ENCODE measurements around the gene RPLP2.

RPLP2 gene

GRCh38 chr11:779955-780532, 29.7 kb upstream of the RPLP2 start:
- H3K36me3 Mint-ChIP-seq (ENCODE audit: low read depth), result peaks cover 36% of the 10 kb centered on the region

DNA sequence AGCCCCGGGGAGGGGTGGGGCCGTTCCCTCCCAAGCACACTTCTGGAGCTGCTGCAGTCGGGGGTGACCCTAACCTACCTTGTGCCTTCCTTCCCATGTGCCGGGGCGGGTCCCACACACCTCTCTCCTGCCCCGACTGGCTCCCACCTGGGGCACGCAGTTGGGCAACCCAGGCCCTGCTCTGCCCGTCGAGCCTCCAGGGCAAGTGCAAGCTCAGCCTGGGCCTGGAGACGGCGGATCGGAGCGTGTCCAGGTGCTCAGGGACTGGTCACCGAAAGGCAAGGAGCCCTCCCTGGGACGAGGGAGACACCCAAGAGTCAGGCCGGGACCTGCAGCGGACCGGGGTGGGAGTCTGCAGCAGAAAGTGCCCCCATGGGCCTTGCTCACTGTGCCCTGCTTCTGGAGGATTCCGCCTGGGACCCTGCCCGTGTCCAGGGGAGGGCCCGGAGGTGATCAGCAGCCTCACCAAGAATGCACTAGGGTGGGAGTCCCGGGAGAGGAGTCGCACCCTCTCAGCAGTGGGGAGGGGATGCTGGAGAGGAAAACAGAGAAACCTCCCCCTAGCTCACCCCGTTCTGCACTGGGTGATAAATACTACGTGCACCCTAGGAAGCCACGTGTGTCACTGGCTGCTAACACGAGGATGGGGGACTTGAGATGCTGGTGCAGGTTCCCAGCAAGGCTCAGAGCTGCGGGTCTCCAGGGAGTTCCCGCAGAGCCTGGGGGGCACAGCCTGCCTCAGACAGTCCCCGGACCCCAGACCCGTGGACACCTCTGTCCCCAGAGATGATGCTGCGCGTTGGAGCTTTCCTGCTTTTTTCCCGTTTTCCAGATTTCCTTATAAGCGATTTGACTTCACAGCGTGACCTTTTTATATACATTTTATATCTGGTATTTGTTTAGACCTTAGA, 27.2 kb upstream of the RPLP2 start:
- intact Hi-C loops (cut with micrococcal nuclease), result no loop called here
- H3K27me3 Mint-ChIP-seq, result peaks cover 22% of the 10 kb centered on the region
- H3K9me3 Mint-ChIP-seq, result no peaks in the 10 kb centered on the region
- peaks cover 34% of the 10 kb centered on the region for H3K4me1 Mint-ChIP-seq (ENCODE audit: low read depth)
- no peak overlapping the region for H3K4me3 Mint-ChIP-seq
- peaks cover 28% of the 10 kb centered on the region for H3K36me3 Mint-ChIP-seq (ENCODE audit: low read depth)
- H3K27ac Mint-ChIP-seq, result no peak overlapping the region

More at GRCh38 chr11:779955-780532, 29.7 kb upstream of the RPLP2 start:
- Mint-ChIP-seq H3K27me3 (peaks cover 15% of the 10 kb centered on the region), H3K4me1 (ENCODE audit: low read depth) (peaks cover 52% of the 10 kb centered on the region), H3K9me3 (no peaks in the 10 kb centered on the region), H3K27ac (no peak overlapping the region), H3K4me3 (no peak overlapping the region)
- intact Hi-C loops (cut with micrococcal nuclease), result no loop called here

DNA sequence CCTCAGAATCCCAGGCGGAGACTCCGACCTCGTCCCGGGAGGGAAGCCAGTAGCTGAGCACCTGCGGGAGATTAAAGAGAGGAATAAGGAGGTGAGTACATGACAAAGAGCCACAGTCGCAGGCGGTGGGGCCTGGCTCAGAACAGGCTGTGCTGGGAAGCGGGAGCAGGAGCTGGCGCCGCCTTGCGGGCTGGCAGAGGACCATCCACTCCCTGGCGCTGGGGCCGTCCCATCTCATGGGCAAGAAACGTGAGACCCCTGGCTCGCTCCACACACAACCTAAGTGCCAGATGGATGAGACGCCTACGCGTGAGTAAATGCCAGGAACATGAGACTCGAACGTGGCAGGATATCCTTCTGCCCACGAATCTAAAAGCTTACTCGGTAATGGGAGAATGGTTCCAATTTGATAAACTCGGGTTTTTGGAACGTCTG, 26.2 kb upstream of the RPLP2 start:
- H3K9me3 Mint-ChIP-seq, result no peaks in the 10 kb centered on the region
- peaks cover 27% of the 10 kb centered on the region for H3K36me3 Mint-ChIP-seq (ENCODE audit: low read depth)
- H3K4me1 Mint-ChIP-seq (ENCODE audit: low read depth), result peaks cover 28% of the 10 kb centered on the region
- no peak overlapping the region for H3K27ac Mint-ChIP-seq
- H3K27me3 Mint-ChIP-seq, result peaks cover 32% of the 10 kb centered on the region
- no peak overlapping the region for H3K4me3 Mint-ChIP-seq
- intact Hi-C loops (cut with micrococcal nuclease), result no loop called here

DNA sequence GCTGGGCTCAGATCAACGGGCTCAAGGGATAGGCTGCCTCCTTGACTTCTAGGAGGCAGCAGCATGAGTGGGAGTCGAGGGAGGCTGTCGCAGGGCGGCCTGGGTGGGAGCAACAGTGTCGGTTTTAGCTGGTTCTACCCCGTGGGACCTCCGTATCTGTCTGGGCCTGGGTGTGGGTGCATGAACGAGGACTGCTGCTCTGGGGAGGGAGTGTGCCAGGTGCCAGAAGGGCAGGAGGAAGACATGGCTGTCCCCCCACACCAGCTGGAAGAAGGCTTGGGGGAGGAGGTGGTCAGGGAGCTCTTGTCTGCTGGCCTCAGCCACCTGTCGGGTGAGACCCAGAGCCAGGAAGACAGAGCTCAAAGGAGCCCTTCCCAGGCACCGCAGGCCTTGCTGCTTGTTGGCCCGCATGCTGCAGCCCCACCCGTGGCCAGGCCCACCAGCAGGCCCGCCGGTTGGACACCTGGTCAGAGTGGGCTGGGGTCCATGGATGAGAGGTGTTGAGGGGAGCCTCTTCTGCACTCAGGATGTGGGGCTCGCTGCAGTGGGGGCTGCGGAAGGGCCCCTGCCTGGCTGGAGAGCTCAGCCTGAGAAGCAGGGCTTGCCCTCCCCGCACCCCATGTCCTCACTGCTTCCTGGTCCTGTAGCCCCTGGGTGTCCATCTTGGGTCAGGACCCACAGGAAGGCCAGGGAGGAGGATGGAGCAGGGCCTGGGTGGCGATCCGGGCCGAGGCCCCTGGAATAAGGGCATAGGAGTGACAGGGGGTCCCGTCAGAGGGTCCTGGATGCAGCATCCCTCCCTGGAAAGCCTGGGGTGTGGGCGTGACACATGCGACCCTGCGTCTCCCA, 23.3 kb upstream of the RPLP2 start:
- intact Hi-C loops (cut with micrococcal nuclease), result no loop called here
- Mint-ChIP-seq H3K27ac (no peak overlapping the region), H3K36me3 (ENCODE audit: low read depth) (peaks cover 18% of the 10 kb centered on the region), H3K27me3 (peaks cover 52% of the 10 kb centered on the region), H3K4me3 (no peak overlapping the region), H3K9me3 (no peaks in the 10 kb centered on the region), H3K4me1 (ENCODE audit: low read depth) (peaks cover 7% of the 10 kb centered on the region)

DNA sequence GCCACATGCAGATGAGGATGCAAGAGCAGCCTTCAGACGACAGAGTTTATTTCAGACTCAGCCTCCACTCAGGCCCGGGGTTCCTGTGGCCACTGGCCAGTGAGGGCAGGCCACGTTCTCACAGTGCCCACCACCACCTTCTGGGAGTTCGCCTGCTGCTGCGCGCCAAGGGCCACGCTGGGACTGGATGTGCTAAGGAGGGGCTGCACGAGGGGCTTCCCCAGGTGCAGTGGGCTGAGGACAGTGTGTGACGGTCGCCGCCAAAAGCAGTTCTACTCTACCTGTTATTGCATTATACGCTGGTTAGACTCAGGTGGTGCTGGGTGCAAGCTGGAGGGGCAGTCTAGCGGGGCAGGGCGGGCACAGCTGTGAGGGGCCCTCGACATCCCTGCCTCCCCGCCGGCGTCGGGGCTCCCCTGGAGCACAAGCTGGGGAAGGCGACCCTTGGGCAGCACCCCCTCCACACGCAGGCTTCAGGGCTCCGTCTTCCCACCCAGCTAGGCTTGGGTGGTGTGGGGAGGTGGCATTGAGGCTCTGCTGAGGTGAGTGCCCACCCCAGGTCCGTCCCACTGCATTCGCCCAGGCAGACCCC, 22.6 kb upstream of the RPLP2 start:
- Mint-ChIP-seq H3K9me3 (no peaks in the 10 kb centered on the region), H3K27ac (no peak overlapping the region), H3K4me1 (ENCODE audit: low read depth) (peaks cover 7% of the 10 kb centered on the region), H3K36me3 (ENCODE audit: low read depth) (peaks cover 25% of the 10 kb centered on the region), H3K4me3 (no peak overlapping the region), H3K27me3 (peaks cover 46% of the 10 kb centered on the region)
- intact Hi-C loops (cut with micrococcal nuclease), result no loop called here

- no peak overlapping the region for H3K27ac Mint-ChIP-seq
- intact Hi-C loops (cut with micrococcal nuclease), result no loop called here
- H3K9me3 Mint-ChIP-seq, result no peaks in the 10 kb centered on the region
- H3K4me1 Mint-ChIP-seq (ENCODE audit: low read depth), result peaks cover 7% of the 10 kb centered on the region
- peaks cover 34% of the 10 kb centered on the region for H3K36me3 Mint-ChIP-seq (ENCODE audit: low read depth)
- H3K4me3 Mint-ChIP-seq, result no peak overlapping the region
- peaks cover 43% of the 10 kb centered on the region for H3K27me3 Mint-ChIP-seq
Observed at GRCh38 chr11:788009-788640, 21.6 kb upstream of the RPLP2 start.

- Mint-ChIP-seq H3K9me3 (no peaks in the 10 kb centered on the region), H3K36me3 (ENCODE audit: low read depth) (peaks cover 39% of the 10 kb centered on the region), H3K27me3 (peaks cover 37% of the 10 kb centered on the region), H3K27ac (no peak overlapping the region), H3K4me1 (ENCODE audit: low read depth) (no peaks in the 10 kb centered on the region), H3K4me3 (no peak overlapping the region)
- intact Hi-C loops (cut with micrococcal nuclease), result no loop called here
Observed at GRCh38 chr11:788953-789940, 20.5 kb upstream of the RPLP2 start.

- H3K9me3 Mint-ChIP-seq, result no peaks in the 10 kb centered on the region
- peaks cover 4% of the 10 kb centered on the region for H3K4me1 Mint-ChIP-seq (ENCODE audit: low read depth)
- H3K27me3 Mint-ChIP-seq, result peaks cover 37% of the 10 kb centered on the region
- peaks cover 45% of the 10 kb centered on the region for H3K36me3 Mint-ChIP-seq (ENCODE audit: low read depth)
- no peak within 1 kb of the TSS for H3K27ac Mint-ChIP-seq
- intact Hi-C loops (cut with micrococcal nuclease), result no loop called here
- no peak within 1 kb of the TSS for H3K4me3 Mint-ChIP-seq
Observed at GRCh38 chr11:789943-790342, 19.8 kb upstream of the RPLP2 start, which contains the start of gene CEND1. TSS of gene CEND1 (minus strand) at chr11:790090. CDS start at chr11:788576, 1,514 bp downstream.

- Mint-ChIP-seq H3K9me3 (no peaks in the 10 kb centered on the region), H3K27me3 (peaks cover 37% of the 10 kb centered on the region), H3K4me3 (no peak overlapping the region), H3K36me3 (ENCODE audit: low read depth) (peaks cover 45% of the 10 kb centered on the region), H3K27ac (no peak overlapping the region), H3K4me1 (ENCODE audit: low read depth) (peaks cover 14% of the 10 kb centered on the region)
- intact Hi-C loops (cut with micrococcal nuclease), result no loop called here
Observed at GRCh38 chr11:790721-791564, 18.8 kb upstream of the RPLP2 start.

DNA sequence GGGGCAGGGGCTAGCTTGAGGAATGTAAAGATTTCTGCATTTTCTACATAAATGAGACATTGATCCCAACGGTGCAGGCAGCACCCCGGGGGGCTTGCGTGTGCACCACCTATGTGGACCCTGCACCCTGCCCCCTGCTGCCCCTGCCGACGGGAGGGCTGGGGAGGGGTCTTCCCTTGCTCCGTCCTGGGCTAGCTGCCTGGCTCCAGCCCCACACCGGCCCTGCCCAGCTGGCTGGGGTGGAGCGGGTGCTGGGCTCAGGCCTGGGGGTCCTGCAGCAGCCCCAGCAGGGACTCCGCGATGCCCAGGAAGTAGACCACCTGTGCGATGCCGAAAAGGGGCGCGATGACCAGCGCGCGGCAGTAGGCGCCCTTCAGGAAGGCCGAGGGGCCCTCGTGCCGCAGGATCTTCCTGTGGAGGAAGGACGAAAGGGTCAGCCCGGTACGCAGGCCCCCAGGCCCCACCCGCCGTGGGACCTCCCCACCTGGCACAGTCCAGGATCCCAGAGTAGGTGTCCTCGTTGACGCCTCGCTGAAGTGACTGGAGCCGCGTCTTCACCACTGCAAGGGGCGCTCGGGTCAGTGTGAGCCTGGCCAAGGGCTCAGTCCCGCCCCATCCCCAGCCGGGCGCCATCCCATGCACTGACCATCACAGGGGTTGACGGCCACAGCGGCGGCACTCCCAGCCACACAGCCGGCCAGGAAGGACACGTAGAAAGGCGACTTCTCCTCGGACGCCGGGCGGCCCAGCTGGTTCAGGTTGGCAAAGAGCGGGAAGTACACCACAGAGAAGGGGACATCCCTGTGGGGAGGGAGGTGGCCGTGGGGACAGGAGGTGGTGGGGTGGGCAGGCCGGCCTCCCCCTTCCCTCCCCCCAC, 17.9 kb upstream of the RPLP2 start:
- no peak overlapping the region for H3K4me3 Mint-ChIP-seq
- no peak overlapping the region for H3K27ac Mint-ChIP-seq
- peaks cover 34% of the 10 kb centered on the region for H3K27me3 Mint-ChIP-seq
- H3K36me3 Mint-ChIP-seq (ENCODE audit: low read depth), result peaks cover 45% of the 10 kb centered on the region
- intact Hi-C loops (cut with micrococcal nuclease), result no loop called here
- H3K4me1 Mint-ChIP-seq (ENCODE audit: low read depth), result peaks cover 23% of the 10 kb centered on the region
- no peaks in the 10 kb centered on the region for H3K9me3 Mint-ChIP-seq

DNA sequence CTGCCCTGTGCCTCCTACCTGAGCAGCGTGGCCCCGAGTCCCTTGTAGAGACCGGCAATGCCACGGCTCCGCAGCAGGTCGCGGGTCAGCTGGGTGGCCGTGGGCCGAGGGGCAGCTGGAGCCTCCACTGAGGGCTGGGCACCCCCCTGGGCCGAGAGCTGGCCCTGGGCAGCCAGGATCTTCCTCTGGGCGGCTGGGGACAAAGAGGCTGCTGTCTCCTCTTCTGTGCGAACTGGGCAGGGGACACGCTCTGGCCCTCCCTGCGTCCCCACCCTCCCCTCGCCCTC, 17.3 kb upstream of the RPLP2 start:
- Mint-ChIP-seq H3K27me3 (peaks cover 30% of the 10 kb centered on the region), H3K36me3 (ENCODE audit: low read depth) (peaks cover 45% of the 10 kb centered on the region), H3K4me3 (no peak overlapping the region), H3K4me1 (ENCODE audit: low read depth) (peaks cover 29% of the 10 kb centered on the region), H3K9me3 (no peaks in the 10 kb centered on the region), H3K27ac (no peak overlapping the region)
- intact Hi-C loops (cut with micrococcal nuclease), result no loop called here

Measured in dendritic cell treated with granulocyte-macrophage colony-stimulating factor and Interleukin-4, amounts not matched to agents 40 ng/mL and 50 ng/mL, for 4 days (primary cell).